PFSK-1 (cell line): Measurements from ENCODE around the gene PRR4.

Source experiments
- TAF1 ChIP-seq: IDR thresholded peaks from 2 replicates; pipeline ENCODE4 v1.6.1; 2012; ENCODE audit warnings: low read length, control low read depth, borderline replicate concordance; ENCODE audit not compliant: insufficient read depth
- TF ChIP-seq, protein P1 (sequence below), 2 experiments: IDR thresholded peaks; 2 replicates each; pipeline versions ENCODE4 v1.6.1 to v1.8.0; 2011 to 2012; ENCODE audit warnings: low read depth in 2 of 2, low read length in 2 of 2, control low read depth in 1 of 2, inconsistent platforms in 1 of 2, mild to moderate bottlenecking in 1 of 2, moderate library complexity in 1 of 2; ENCODE audit not compliant: insufficient read depth in 1 of 2

DNA sequence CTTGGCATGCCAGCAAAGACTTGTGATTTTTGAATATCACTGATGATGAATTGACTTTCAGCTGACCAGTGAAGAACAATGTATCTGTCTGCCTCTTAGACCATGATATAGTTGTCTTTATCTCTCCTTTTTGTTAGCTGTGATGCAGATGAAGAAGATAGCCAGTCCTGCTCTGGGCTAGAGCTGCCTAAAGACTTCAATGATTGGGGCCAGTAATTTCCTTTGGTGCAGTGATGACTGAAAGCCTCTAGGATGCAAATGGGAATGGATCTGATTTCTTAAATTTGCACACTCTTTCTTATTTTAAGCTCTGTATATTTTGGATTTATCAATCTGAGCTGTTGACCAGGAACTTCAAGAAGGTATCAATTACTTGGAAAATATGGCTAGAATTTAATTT, 39.2 kb downstream of the PRR4 start, which contains the start of gene TAS2R9:
- TF ChIP-seq, protein P1, sequence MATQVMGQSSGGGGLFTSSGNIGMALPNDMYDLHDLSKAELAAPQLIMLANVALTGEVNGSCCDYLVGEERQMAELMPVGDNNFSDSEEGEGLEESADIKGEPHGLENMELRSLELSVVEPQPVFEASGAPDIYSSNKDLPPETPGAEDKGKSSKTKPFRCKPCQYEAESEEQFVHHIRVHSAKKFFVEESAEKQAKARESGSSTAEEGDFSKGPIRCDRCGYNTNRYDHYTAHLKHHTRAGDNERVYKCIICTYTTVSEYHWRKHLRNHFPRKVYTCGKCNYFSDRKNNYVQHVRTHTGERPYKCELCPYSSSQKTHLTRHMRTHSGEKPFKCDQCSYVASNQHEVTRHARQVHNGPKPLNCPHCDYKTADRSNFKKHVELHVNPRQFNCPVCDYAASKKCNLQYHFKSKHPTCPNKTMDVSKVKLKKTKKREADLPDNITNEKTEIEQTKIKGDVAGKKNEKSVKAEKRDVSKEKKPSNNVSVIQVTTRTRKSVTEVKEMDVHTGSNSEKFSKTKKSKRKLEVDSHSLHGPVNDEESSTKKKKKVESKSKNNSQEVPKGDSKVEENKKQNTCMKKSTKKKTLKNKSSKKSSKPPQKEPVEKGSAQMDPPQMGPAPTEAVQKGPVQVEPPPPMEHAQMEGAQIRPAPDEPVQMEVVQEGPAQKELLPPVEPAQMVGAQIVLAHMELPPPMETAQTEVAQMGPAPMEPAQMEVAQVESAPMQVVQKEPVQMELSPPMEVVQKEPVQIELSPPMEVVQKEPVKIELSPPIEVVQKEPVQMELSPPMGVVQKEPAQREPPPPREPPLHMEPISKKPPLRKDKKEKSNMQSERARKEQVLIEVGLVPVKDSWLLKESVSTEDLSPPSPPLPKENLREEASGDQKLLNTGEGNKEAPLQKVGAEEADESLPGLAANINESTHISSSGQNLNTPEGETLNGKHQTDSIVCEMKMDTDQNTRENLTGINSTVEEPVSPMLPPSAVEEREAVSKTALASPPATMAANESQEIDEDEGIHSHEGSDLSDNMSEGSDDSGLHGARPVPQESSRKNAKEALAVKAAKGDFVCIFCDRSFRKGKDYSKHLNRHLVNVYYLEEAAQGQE (IDR thresholded peaks at IDR 0.05; ENCODE audit: insufficient read depth in 1 of 2, low read depth in 2 of 2, low read length in 2 of 2) = no peak
- TF ChIP-seq TAF1 = no peak
